H1 (cell line): Measurements from ENCODE around the gene KCNN4. TPM values are rescaled to one million over a fixed set of nuclear protein-coding genes. Genes with fewer than 3 reads are reported as not detected.
A peak's percentile ranks its signal among the peaks of the same experiment; 100 is the strongest.

Experiments used
- ASH2L ChIP-seq: fragments of 200-600, 300-600 bp; sonication (generic); IDR thresholded peaks from one replicate; pipeline ENCODE4 v1.7.1; 2017; ENCODE audit warnings: low read length
- BACH1 ChIP-seq: IDR thresholded peaks from 2 replicates; pipeline ENCODE4 v1.6.1; 2012; ENCODE audit warnings: low read length, improper control_type of control experiment
- GTF2F1 ChIP-seq: IDR thresholded peaks from 2 replicates; pipeline ENCODE4 v1.6.1; 2012; ENCODE audit warnings: low read depth, low read length, improper control_type of control experiment, borderline replicate concordance
- HDAC2 ChIP-seq, 2 experiments: fragments of 300-600 bp in 1 of 2; sonication (generic) in 1 of 2; IDR thresholded peaks; 2 replicates each; pipeline ENCODE4 v1.6.1; 2011 to 2012; ENCODE audit warnings: low read depth in 2 of 2, low read length in 2 of 2, mild to moderate bottlenecking in 2 of 2, moderate library complexity in 2 of 2, borderline replicate concordance in 1 of 2, inconsistent platforms in 1 of 2
- JUND ChIP-seq: IDR thresholded peaks from 2 replicates; pipeline ENCODE4 v1.6.1; 2011; ENCODE audit warnings: mild to moderate bottlenecking, improper control_type of control experiment, low read length
- MAX ChIP-seq: IDR thresholded peaks from 2 replicates; pipeline ENCODE4 v1.6.1; 2012; ENCODE audit warnings: inconsistent platforms
- PHF8 ChIP-seq: fragments of 200-600 bp; sonication (generic); conservative IDR thresholded peaks from 2 replicates; pipeline ENCODE4 v1.7.1; 2012; ENCODE audit warnings: low read depth, mild to moderate bottlenecking, inconsistent platforms, low read length, moderate library complexity
- POLR2A ChIP-seq, 2 experiments: IDR thresholded peaks; 1 replicate in 1 of 2; 2 replicates in 1 of 2; pipeline ENCODE4 v1.6.1; 2011; ENCODE audit warnings: low read depth in 2 of 2, low read length in 2 of 2, mild to moderate bottlenecking in 2 of 2; ENCODE audit errors: control extremely low read depth in 1 of 2
- RBBP5 ChIP-seq: IDR thresholded peaks from 2 replicates; pipeline ENCODE4 v1.7.1; 2012; ENCODE audit warnings: low read depth, mild to moderate bottlenecking, inconsistent platforms, low read length, moderate library complexity, borderline replicate concordance
- SAP30 ChIP-seq: fragments of 300-600 bp; sonication (generic); IDR thresholded peaks from 2 replicates; pipeline ENCODE4 v1.7.1; 2012; ENCODE audit warnings: low read length, moderate library complexity, mild to moderate bottlenecking, inconsistent platforms; ENCODE audit not compliant: insufficient read depth, insufficient replicate concordance
- SRF ChIP-seq: IDR thresholded peaks from 2 replicates; pipeline ENCODE4 v1.6.1; 2011; ENCODE audit warnings: mild to moderate bottlenecking, low read depth, low read length, moderate library complexity
- TAF1 ChIP-seq: IDR thresholded peaks from 2 replicates; pipeline ENCODE4 v1.6.1; 2011; ENCODE audit warnings: mild to moderate bottlenecking, low read depth, low read length
- polyA plus RNA-seq, 7 experiments: library from polyadenylated mRNA; depleted of rRNA in 3 of 7; stranded (reverse) in 5 of 7; unstranded in 2 of 7; fragments of >200 nt in 5 of 7; fragments of 200-250 nt in 2 of 7; gene quantifications; 1 replicate in 5 of 7; 2 replicates in 1 of 7; 4 replicates in 1 of 7; pipeline versions ENCODE4 v1.2.1 to v1.2.3, GENCODE V29; 2011 to 2013; ENCODE audit warnings: missing spikeins in 2 of 7, mixed read lengths in 2 of 7
- total RNA-seq: library from RNA; stranded (reverse); fragmentation: NEBNext Ultra II Directional; extraction: Animal tissue kit (Norgen Biotek cat#: 25700); gene quantifications from 2 replicates; pipeline ENCODE4 v1.2.1, GENCODE V29; 2021

KCNN4 gene
- total and polyA plus RNA-seq, 2 of the 8 experiments (the other 6 are each of a cell fraction or from before 2014, with no cell fraction given): 0.78 to 1.5 TPM

- TF ChIP-seq HDAC2 (IDR thresholded peaks at IDR 0.05; ENCODE audit: borderline replicate concordance in 1 of 2, low read depth in 2 of 2, low read length in 2 of 2) (0 out of 4 replicates have a peak, but pooled peaks of 1 of the 2 experiments have one; percentile 19), TAF1 (0 out of 2 replicates have a peak, but pooled peaks have one; percentile 22), SAP30 (no peak), GTF2F1 (no peak), MAX (peak; percentile 62), BACH1 (no peak), POLR2A (IDR thresholded peaks at IDR 0.05; ENCODE audit: control extremely low read depth in 1 of 2, low read depth in 2 of 2, low read length in 2 of 2) (peak in 1 of 2 experiments; percentile 37; a peak in 1 of 3 replicates), SRF (no peak), ASH2L (peak; percentile 30), RBBP5 (peak; percentile 62; the same call in 1 of the 2 replicates), JUND (peak; percentile 74; the same call in 1 of the 2 replicates), PHF8 (peak; percentile 20; the same call in 1 of the 2 replicates)
Measured at GRCh38 chr19:43798546-43799409, 18.0 kb upstream of the KCNN4 start (continued).
